HEK293 (cell line): ENCODE data around the gene LMF1.

Experiments used
- CTCF ChIA-PET: fragments of 350-600 bp; formaldehyde crosslinking; extraction: SDS; loops from one replicate; lab custom pipeline; 2021; ENCODE audit warnings: antibody characterized with exemption; lab: Yijun Ruan, JAX
- POLR2A ChIA-PET: fragments of 300-600 bp; formaldehyde crosslinking; extraction: SDS; loops from one replicate; lab custom pipeline; 2020; ENCODE audit warnings: antibody characterized with exemption, inconsistent platforms; lab: Yijun Ruan, JAX
- H3K27ac ChIP-seq: fragments of 200-500 bp; sonication (Bioruptor generic); 2 replicates; pipeline ENCODE4 v1.5.1; 2014; ENCODE audit warnings: low read depth, low read length, control low read depth, inconsistent platforms; ENCODE audit errors: extremely low read depth
- H3K36me3 ChIP-seq, 2 experiments: fragments of 200-500 bp in 1 of 2; sonication (Bioruptor generic) in 1 of 2; 1 replicate in 1 of 2; 2 replicates in 1 of 2; pipeline ENCODE4 v1.5.1; 2014 to 2017; ENCODE audit warnings: inconsistent platforms in 2 of 2, low read length in 2 of 2; ENCODE audit not compliant: control insufficient read depth in 2 of 2, insufficient read depth in 1 of 2
- H3K4me1 ChIP-seq: fragments of 200-500 bp; sonication (Bioruptor generic); 2 replicates; pipeline ENCODE4 v1.5.1; 2014; ENCODE audit warnings: mild to moderate bottlenecking, low read length, inconsistent platforms; ENCODE audit not compliant: control insufficient read depth, insufficient read depth
- H3K4me3 ChIP-seq: 2 replicates; pipeline ENCODE4 v1.5.1; 2011; ENCODE audit warnings: low read depth, mild to moderate bottlenecking, control low read depth, low read length, moderate library complexity
- H3K9me3 ChIP-seq: fragments of 200-500 bp; sonication (Bioruptor generic); 2 replicates; pipeline ENCODE4 v1.5.1; 2014; ENCODE audit warnings: low read depth, low read length, inconsistent platforms; ENCODE audit not compliant: control insufficient read depth, insufficient read depth
- GLI4 ChIP-seq: fragments of 450-650 bp; formaldehyde crosslinking; IDR thresholded peaks from 2 replicates; pipeline ENCODE4 v1.5.1; 2016; ENCODE audit warnings: missing biosample characterization, missing genetic modification characterization
- KLF1 ChIP-seq: fragments of 450-650 bp; formaldehyde crosslinking; IDR thresholded peaks from 2 replicates; pipeline ENCODE4 v1.5.1; 2016; ENCODE audit warnings: missing biosample characterization, missing genetic modification characterization
- MZF1 ChIP-seq: fragments of 450-650 bp; formaldehyde crosslinking; IDR thresholded peaks from 2 replicates; pipeline ENCODE4 v1.5.1; 2017; ENCODE audit warnings: missing biosample characterization, missing genetic modification characterization, borderline replicate concordance
- SCRT1 ChIP-seq: fragments of 450-650 bp; formaldehyde crosslinking; IDR thresholded peaks from 2 replicates; pipeline ENCODE4 v1.5.1; 2016; ENCODE audit warnings: missing biosample characterization, missing genetic modification characterization, borderline replicate concordance
- SP3 ChIP-seq: fragments of 450-650 bp; formaldehyde crosslinking; IDR thresholded peaks from 2 replicates; pipeline ENCODE4 v1.5.1; 2016; ENCODE audit warnings: missing biosample characterization, missing genetic modification characterization
- ZBTB8A ChIP-seq: fragments of 450-650 bp; formaldehyde crosslinking; IDR thresholded peaks from 2 replicates; pipeline ENCODE4 v1.5.1; 2016; ENCODE audit warnings: missing biosample characterization, missing genetic modification characterization
- ZFHX2 ChIP-seq: fragments of 450-650 bp; formaldehyde crosslinking; conservative IDR thresholded peaks from 2 replicates; pipeline ENCODE4 v1.5.1; 2016; ENCODE audit warnings: missing biosample characterization, missing genetic modification characterization
- ZFP3 ChIP-seq: fragments of 450-650 bp; formaldehyde crosslinking; IDR thresholded peaks from 2 replicates; pipeline ENCODE4 v1.5.1; 2016; ENCODE audit warnings: low read depth, missing biosample characterization, missing genetic modification characterization
- ZNF140 ChIP-seq: fragments of 450-650 bp; formaldehyde crosslinking; IDR thresholded peaks from 2 replicates; pipeline ENCODE4 v1.5.1; 2016; ENCODE audit warnings: missing biosample characterization, missing genetic modification characterization
- ZNF175 ChIP-seq: fragments of 450-650 bp; formaldehyde crosslinking; IDR thresholded peaks from 2 replicates; pipeline ENCODE4 v1.5.1; 2016; ENCODE audit warnings: missing biosample characterization, missing genetic modification characterization
- ZNF184 ChIP-seq: fragments of 450-650 bp; IDR thresholded peaks from 2 replicates; pipeline ENCODE4 v1.5.1; 2018; ENCODE audit warnings: missing biosample characterization, mild to moderate bottlenecking, missing genetic modification characterization
- ZNF2 ChIP-seq: fragments of 450-650 bp; formaldehyde crosslinking; IDR thresholded peaks from 2 replicates; pipeline ENCODE4 v1.5.1; 2016; ENCODE audit warnings: missing biosample characterization, missing genetic modification characterization
- ZNF211 ChIP-seq: fragments of 450-650 bp; formaldehyde crosslinking; IDR thresholded peaks from 2 replicates; pipeline ENCODE4 v1.5.1; 2016; ENCODE audit warnings: low read depth, missing biosample characterization, missing genetic modification characterization
- ZNF274 ChIP-seq, 2 experiments: fragments of 200-500 bp in 1 of 2; fragments of 450-650 bp in 1 of 2; sonication (Bioruptor generic) in 1 of 2; formaldehyde crosslinking in 1 of 2; IDR thresholded peaks; 2 replicates each; pipeline versions ENCODE4 v1.5.1 to v1.6.1; 2014 to 2016; ENCODE audit warnings: borderline replicate concordance in 1 of 2, inconsistent platforms in 1 of 2, low read length in 1 of 2, missing biosample characterization in 1 of 2, missing genetic modification characterization in 1 of 2
- ZNF302 ChIP-seq: fragments of 450-650 bp; formaldehyde crosslinking; IDR thresholded peaks from 2 replicates; pipeline ENCODE4 v1.5.1; 2016; ENCODE audit warnings: missing biosample characterization, missing genetic modification characterization, low read depth
- ZNF529 ChIP-seq: fragments of 450-650 bp; formaldehyde crosslinking; IDR thresholded peaks from 2 replicates; pipeline ENCODE4 v1.5.1; 2017; ENCODE audit warnings: missing genetic modification characterization, missing biosample characterization; ENCODE audit not compliant: insufficient replicate concordance
- ZNF664 ChIP-seq: fragments of 450-650 bp; formaldehyde crosslinking; IDR thresholded peaks from 2 replicates; pipeline ENCODE4 v1.5.1; 2016; ENCODE audit warnings: missing biosample characterization, missing genetic modification characterization
- ZNF776 ChIP-seq: fragments of 450-650 bp; formaldehyde crosslinking; IDR thresholded peaks from 2 replicates; pipeline ENCODE4 v1.5.0; 2017; ENCODE audit warnings: missing biosample characterization, missing genetic modification characterization, borderline replicate concordance
- ZNF830 ChIP-seq: fragments of 450-650 bp; IDR thresholded peaks from 2 replicates; pipeline ENCODE4 v1.5.0; 2018; ENCODE audit warnings: missing biosample characterization, missing genetic modification characterization, low read depth, mild to moderate bottlenecking, moderate library complexity
- ZSCAN30 ChIP-seq: fragments of 450-650 bp; IDR thresholded peaks from 2 replicates; pipeline ENCODE4 v1.5.1; 2018; ENCODE audit warnings: missing biosample characterization, mild to moderate bottlenecking, missing genetic modification characterization, moderate library complexity
- TF ChIP-seq, protein P1 (sequence below): IDR thresholded peaks from 2 replicates; pipeline ENCODE4 v1.6.1; 2011; ENCODE audit warnings: mild to moderate bottlenecking, low read depth, low read length, borderline replicate concordance
- TF ChIP-seq, protein P2 (sequence below): fragments of 450-650 bp; formaldehyde crosslinking; IDR thresholded peaks from 2 replicates; pipeline ENCODE4 v1.5.1; 2016; ENCODE audit warnings: missing biosample characterization, missing genetic modification characterization, borderline replicate concordance
- TF ChIP-seq, protein P3 (sequence below): fragments of 450-650 bp; IDR thresholded peaks from 2 replicates; pipeline ENCODE4 v1.5.1; 2018; ENCODE audit warnings: missing biosample characterization, missing genetic modification characterization
- TF ChIP-seq, protein P4 (sequence below): fragments of 450-650 bp; formaldehyde crosslinking; IDR thresholded peaks from 2 replicates; pipeline ENCODE4 v1.5.1; 2016; ENCODE audit warnings: missing biosample characterization, missing genetic modification characterization

The LMF1 gene

DNA sequence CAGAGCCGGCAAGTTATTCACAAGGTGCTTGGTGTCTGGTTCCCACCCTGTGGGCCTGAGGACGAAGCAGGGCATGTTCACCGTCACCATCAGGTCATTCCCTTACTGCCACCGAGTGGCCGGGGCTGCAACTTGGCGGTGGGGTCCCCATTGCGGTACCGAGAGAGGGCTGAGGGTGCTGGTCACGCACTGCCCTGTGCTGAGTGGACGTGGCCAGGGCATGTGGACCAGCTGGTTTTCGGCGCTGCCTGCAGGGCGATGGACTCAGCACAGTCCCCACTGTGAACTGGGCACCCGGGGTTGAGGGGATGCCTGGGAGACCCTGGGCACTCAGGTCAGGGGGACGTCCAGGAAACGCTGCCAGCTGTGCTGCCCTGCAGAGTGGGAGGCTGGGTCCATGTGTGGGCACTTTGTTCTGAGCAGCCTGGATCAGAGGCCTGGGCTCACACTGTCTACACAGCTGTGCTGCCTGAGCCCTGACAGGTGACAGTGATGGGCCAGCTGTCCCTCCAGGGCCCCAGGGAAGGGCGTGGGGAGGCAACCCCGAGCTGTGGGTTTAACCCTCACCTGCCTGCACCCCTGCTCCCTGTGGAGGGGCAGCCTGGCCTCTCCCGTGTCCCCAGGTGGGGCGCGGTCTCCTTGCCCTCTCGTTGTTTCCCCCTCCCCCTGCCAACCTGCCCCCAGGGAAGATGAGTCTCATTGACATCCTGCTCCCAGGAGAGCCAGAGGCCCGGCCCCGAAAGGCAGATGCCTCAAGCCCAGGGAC is 131.0 kb downstream of the LMF1 start:
- TF ChIP-seq, protein P1, sequence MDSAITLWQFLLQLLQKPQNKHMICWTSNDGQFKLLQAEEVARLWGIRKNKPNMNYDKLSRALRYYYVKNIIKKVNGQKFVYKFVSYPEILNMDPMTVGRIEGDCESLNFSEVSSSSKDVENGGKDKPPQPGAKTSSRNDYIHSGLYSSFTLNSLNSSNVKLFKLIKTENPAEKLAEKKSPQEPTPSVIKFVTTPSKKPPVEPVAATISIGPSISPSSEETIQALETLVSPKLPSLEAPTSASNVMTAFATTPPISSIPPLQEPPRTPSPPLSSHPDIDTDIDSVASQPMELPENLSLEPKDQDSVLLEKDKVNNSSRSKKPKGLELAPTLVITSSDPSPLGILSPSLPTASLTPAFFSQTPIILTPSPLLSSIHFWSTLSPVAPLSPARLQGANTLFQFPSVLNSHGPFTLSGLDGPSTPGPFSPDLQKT: no peak
- TF ChIP-seq SP3 (tag by site-specific recombination) (no peak), ZNF274 (IDR thresholded peaks at IDR 0.05; ENCODE audit: low read length) (no peak), ZNF274 (tag by site-specific recombination; IDR thresholded peaks at IDR 0.05; ENCODE audit: borderline replicate concordance) (no peak), ZFHX2 (tag by site-specific recombination) (no peak)
- TF ChIP-seq, all 188 proteins: peak for 0
- CTCF ChIA-PET: no interaction called here

DNA sequence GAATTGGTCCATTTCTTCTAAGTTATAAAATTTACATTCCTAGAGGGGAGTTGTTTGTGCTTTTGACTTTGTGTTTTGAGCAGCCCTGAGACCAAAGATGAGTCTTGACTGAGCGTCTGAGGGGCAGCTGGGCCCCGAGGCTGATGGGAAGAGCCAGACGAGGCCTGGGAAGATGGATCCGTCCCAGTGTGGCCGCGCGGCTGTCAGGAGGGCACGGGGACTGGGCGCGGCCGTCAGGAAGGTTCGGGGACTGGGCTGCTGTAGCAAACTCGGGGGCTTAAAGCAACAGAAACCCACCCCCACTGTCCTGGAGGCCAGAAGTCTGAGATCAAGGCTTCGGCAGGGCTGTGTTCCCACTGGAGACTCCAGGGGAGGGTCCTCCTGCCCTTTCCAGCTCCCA is 132.0 kb downstream of the LMF1 start:
- H3K9me3 ChIP-seq: no peaks in the 10 kb centered on the region
- H3K36me3 ChIP-seq: no peaks in the 10 kb centered on the region
- ChIA-PET POLR2A (no interaction called here), CTCF (no interaction called here)
- no peak overlapping the region for H3K4me3 ChIP-seq
- H3K27ac ChIP-seq: no peak overlapping the region
- H3K4me1 ChIP-seq: no peaks in the 10 kb centered on the region
- TF ChIP-seq ZNF529 (tag by site-specific recombination): no peak
- TF ChIP-seq, protein P2, sequence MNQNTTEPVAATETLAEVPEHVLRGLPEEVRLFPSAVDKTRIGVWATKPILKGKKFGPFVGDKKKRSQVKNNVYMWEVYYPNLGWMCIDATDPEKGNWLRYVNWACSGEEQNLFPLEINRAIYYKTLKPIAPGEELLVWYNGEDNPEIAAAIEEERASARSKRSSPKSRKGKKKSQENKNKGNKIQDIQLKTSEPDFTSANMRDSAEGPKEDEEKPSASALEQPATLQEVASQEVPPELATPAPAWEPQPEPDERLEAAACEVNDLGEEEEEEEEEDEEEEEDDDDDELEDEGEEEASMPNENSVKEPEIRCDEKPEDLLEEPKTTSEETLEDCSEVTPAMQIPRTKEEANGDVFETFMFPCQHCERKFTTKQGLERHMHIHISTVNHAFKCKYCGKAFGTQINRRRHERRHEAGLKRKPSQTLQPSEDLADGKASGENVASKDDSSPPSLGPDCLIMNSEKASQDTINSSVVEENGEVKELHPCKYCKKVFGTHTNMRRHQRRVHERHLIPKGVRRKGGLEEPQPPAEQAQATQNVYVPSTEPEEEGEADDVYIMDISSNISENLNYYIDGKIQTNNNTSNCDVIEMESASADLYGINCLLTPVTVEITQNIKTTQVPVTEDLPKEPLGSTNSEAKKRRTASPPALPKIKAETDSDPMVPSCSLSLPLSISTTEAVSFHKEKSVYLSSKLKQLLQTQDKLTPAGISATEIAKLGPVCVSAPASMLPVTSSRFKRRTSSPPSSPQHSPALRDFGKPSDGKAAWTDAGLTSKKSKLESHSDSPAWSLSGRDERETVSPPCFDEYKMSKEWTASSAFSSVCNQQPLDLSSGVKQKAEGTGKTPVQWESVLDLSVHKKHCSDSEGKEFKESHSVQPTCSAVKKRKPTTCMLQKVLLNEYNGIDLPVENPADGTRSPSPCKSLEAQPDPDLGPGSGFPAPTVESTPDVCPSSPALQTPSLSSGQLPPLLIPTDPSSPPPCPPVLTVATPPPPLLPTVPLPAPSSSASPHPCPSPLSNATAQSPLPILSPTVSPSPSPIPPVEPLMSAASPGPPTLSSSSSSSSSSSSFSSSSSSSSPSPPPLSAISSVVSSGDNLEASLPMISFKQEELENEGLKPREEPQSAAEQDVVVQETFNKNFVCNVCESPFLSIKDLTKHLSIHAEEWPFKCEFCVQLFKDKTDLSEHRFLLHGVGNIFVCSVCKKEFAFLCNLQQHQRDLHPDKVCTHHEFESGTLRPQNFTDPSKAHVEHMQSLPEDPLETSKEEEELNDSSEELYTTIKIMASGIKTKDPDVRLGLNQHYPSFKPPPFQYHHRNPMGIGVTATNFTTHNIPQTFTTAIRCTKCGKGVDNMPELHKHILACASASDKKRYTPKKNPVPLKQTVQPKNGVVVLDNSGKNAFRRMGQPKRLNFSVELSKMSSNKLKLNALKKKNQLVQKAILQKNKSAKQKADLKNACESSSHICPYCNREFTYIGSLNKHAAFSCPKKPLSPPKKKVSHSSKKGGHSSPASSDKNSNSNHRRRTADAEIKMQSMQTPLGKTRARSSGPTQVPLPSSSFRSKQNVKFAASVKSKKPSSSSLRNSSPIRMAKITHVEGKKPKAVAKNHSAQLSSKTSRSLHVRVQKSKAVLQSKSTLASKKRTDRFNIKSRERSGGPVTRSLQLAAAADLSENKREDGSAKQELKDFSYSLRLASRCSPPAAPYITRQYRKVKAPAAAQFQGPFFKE (tag by site-specific recombination): no peak
- no peak for TF ChIP-seq ZFP3 (tag by site-specific recombination)
- TF ChIP-seq ZNF302 (tag by site-specific recombination): no peak
- no peak for TF ChIP-seq KLF1 (tag by site-specific recombination)
- TF ChIP-seq ZNF664 (tag by site-specific recombination): no peak
- no peak for TF ChIP-seq GLI4 (tag by site-specific recombination)
- TF ChIP-seq ZNF175 (tag by site-specific recombination): no peak
- no peak for TF ChIP-seq ZNF830 (tag by site-specific recombination)
- no peak for TF ChIP-seq ZNF211 (tag by site-specific recombination)
- no peak for TF ChIP-seq ZNF2
- no peak for TF ChIP-seq ZNF776 (tag by site-specific recombination)
- no peak for TF ChIP-seq MZF1 (tag by site-specific recombination)
- no peak for TF ChIP-seq ZNF140 (tag by site-specific recombination)
- TF ChIP-seq ZNF184 (tag by site-specific recombination): no peak
- TF ChIP-seq, protein P3, sequence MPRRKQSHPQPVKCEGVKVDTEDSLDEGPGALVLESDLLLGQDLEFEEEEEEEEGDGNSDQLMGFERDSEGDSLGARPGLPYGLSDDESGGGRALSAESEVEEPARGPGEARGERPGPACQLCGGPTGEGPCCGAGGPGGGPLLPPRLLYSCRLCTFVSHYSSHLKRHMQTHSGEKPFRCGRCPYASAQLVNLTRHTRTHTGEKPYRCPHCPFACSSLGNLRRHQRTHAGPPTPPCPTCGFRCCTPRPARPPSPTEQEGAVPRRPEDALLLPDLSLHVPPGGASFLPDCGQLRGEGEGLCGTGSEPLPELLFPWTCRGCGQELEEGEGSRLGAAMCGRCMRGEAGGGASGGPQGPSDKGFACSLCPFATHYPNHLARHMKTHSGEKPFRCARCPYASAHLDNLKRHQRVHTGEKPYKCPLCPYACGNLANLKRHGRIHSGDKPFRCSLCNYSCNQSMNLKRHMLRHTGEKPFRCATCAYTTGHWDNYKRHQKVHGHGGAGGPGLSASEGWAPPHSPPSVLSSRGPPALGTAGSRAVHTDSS (tag by site-specific recombination): no peak
- TF ChIP-seq SCRT1 (tag by site-specific recombination): no peak
- TF ChIP-seq, protein P4, sequence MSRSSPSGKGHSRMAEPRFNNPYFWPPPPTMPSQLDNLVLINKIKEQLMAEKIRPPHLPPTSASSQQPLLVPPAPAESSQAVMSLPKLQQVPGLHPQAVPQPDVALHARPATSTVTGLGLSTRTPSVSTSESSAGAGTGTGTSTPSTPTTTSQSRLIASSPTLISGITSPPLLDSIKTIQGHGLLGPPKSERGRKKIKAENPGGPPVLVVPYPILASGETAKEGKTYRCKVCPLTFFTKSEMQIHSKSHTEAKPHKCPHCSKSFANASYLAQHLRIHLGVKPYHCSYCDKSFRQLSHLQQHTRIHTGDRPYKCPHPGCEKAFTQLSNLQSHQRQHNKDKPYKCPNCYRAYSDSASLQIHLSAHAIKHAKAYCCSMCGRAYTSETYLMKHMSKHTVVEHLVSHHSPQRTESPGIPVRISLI (tag by site-specific recombination): no peak
- no peak for TF ChIP-seq ZSCAN30 (tag by site-specific recombination)
- no peak for TF ChIP-seq ZBTB8A (tag by site-specific recombination)

More for the DNA sequence above, 131.0 kb downstream of the LMF1 start:
- Histone ChIP-seq H3K36me3 (no peaks in the 10 kb centered on the region), H3K9me3 (no peaks in the 10 kb centered on the region), H3K4me1 (no peaks in the 10 kb centered on the region), H3K4me3 (no peak overlapping the region), H3K27ac (no peak overlapping the region)
- POLR2A ChIA-PET: no interaction called here
